ENCODE data around the gene NHEJ1. TPM values are rescaled to one million over a fixed set of nuclear protein-coding genes. Genes with fewer than 3 reads are reported as not detected.

The NHEJ1 gene
- total and polyA plus RNA-seq, 9 of the 15 experiments (the other 6 are each of a cell fraction or from before 2014, with no cell fraction given) = 9.0 to 23.7 (median 13.9) TPM

GRCh38 chr2:219045937-219046550, 114.6 kb downstream of the NHEJ1 start (continued):
- no peak for TF ChIP-seq CBX3 (IDR thresholded peaks at IDR 0.05; ENCODE audit: borderline replicate concordance in 1 of 2, low read length in 2 of 2)
- no peak for TF ChIP-seq MLX (CRISPR knock-in tag; conservative IDR thresholded peaks at IDR 0.05)
- TF ChIP-seq TRIM25 (IDR thresholded peaks at IDR 0.05; ENCODE audit: borderline replicate concordance) = no peak
- no peak for TF ChIP-seq SAFB2 (IDR thresholded peaks at IDR 0.05; ENCODE audit: borderline replicate concordance, low read depth, low read length, severe bottlenecking)
- 0 out of 4 replicates have a peak, but pooled peaks of 1 of the 2 experiments have one; percentile 23 for TF ChIP-seq RCOR1 (IDR thresholded peaks at IDR 0.05; ENCODE audit: borderline replicate concordance in 1 of 2, low read depth in 2 of 2, low read length in 2 of 2)
- TF ChIP-seq ZNF77 (CRISPR knock-in tag; IDR thresholded peaks at IDR 0.05) = no peak
- TF ChIP-seq, protein P1, sequence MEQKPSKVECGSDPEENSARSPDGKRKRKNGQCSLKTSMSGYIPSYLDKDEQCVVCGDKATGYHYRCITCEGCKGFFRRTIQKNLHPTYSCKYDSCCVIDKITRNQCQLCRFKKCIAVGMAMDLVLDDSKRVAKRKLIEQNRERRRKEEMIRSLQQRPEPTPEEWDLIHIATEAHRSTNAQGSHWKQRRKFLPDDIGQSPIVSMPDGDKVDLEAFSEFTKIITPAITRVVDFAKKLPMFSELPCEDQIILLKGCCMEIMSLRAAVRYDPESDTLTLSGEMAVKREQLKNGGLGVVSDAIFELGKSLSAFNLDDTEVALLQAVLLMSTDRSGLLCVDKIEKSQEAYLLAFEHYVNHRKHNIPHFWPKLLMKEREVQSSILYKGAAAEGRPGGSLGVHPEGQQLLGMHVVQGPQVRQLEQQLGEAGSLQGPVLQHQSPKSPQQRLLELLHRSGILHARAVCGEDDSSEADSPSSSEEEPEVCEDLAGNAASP (IDR thresholded peaks at IDR 0.05) = no peak
- no peak for TF ChIP-seq SRSF9 (IDR thresholded peaks at IDR 0.05; ENCODE audit: borderline replicate concordance, low read depth, low read length)
- TF ChIP-seq TGIF2 (CRISPR knock-in tag; IDR thresholded peaks at IDR 0.05) = no peak
- 0 out of 2 replicates have a peak, but pooled peaks have one; percentile 37 for TF ChIP-seq ZNF766 (CRISPR knock-in tag; conservative IDR thresholded peaks at IDR 0.05)
- TF ChIP-seq TOE1 (IDR thresholded peaks at IDR 0.05; ENCODE audit: borderline replicate concordance) = no peak
- no peak for TF ChIP-seq TOE1 (CRISPR knock-in tag; IDR thresholded peaks at IDR 0.05; ENCODE audit: borderline replicate concordance, low read depth)
- TF ChIP-seq RAD21 (CRISPR knock-in tag; conservative IDR thresholded peaks at IDR 0.05 in 1 of 2, IDR thresholded peaks at IDR 0.05 in 1 of 2) = no peak
- no peak for TF ChIP-seq ZBTB1 (CRISPR knock-in tag; IDR thresholded peaks at IDR 0.05; ENCODE audit: borderline replicate concordance, low read depth)
- no peak for TF ChIP-seq ERF (CRISPR knock-in tag; IDR thresholded peaks at IDR 0.05)
- no peak for TF ChIP-seq XRCC4 (IDR thresholded peaks at IDR 0.05; ENCODE audit: extremely low read depth, insufficient read depth, insufficient read length)
- no peak for TF ChIP-seq ZNF445 (CRISPR knock-in tag; IDR thresholded peaks at IDR 0.05; ENCODE audit: low read depth)
- TF ChIP-seq, protein P2, sequence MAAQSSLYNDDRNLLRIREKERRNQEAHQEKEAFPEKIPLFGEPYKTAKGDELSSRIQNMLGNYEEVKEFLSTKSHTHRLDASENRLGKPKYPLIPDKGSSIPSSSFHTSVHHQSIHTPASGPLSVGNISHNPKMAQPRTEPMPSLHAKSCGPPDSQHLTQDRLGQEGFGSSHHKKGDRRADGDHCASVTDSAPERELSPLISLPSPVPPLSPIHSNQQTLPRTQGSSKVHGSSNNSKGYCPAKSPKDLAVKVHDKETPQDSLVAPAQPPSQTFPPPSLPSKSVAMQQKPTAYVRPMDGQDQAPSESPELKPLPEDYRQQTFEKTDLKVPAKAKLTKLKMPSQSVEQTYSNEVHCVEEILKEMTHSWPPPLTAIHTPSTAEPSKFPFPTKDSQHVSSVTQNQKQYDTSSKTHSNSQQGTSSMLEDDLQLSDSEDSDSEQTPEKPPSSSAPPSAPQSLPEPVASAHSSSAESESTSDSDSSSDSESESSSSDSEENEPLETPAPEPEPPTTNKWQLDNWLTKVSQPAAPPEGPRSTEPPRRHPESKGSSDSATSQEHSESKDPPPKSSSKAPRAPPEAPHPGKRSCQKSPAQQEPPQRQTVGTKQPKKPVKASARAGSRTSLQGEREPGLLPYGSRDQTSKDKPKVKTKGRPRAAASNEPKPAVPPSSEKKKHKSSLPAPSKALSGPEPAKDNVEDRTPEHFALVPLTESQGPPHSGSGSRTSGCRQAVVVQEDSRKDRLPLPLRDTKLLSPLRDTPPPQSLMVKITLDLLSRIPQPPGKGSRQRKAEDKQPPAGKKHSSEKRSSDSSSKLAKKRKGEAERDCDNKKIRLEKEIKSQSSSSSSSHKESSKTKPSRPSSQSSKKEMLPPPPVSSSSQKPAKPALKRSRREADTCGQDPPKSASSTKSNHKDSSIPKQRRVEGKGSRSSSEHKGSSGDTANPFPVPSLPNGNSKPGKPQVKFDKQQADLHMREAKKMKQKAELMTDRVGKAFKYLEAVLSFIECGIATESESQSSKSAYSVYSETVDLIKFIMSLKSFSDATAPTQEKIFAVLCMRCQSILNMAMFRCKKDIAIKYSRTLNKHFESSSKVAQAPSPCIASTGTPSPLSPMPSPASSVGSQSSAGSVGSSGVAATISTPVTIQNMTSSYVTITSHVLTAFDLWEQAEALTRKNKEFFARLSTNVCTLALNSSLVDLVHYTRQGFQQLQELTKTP (IDR thresholded peaks at IDR 0.05; ENCODE audit: low read depth in 1 of 2, partially characterized antibody in 2 of 2) = peak in 1 of 2 experiments; percentile 82

Measured in K562 (cell line).